ENCODE data around the gene C2CD5.
"Not testable (repeated sequence)": the region's sequence is repeated elsewhere in the genome, so short reads cannot be mapped to it uniquely, and the experiment has no call there.

C2CD5 gene

GRCh38 chr12:22535038-22535437 is 9.3 kb downstream of the C2CD5 start:
- no peak for DNase-seq

- DNase-seq: no peak
Measured at GRCh38 chr12:22533155-22533554, 11.2 kb downstream of the C2CD5 start.

- no peak for DNase-seq
Measured at GRCh38 chr12:22532317-22532716, 12.0 kb downstream of the C2CD5 start.

GRCh38 chr12:22531205-22531604 is 13.1 kb downstream of the C2CD5 start:
- no peak for DNase-seq

GRCh38 chr12:22529281-22530060 is 14.9 kb downstream of the C2CD5 start:
- peak; percentile 45 for DNase-seq

GRCh38 chr12:22527999-22528398 is 16.3 kb downstream of the C2CD5 start:
- DNase-seq: no peak

GRCh38 chr12:22526836-22527235 is 17.5 kb downstream of the C2CD5 start:
- no peak for DNase-seq

- DNase-seq: no peak
Measured at GRCh38 chr12:22525426-22525825, 18.9 kb downstream of the C2CD5 start.

GRCh38 chr12:22518998-22519397 is 25.3 kb downstream of the C2CD5 start:
- no peak for DNase-seq

- DNase-seq: no peak
Measured at GRCh38 chr12:22518060-22518719, 26.2 kb downstream of the C2CD5 start.

GRCh38 chr12:22514875-22515274 is 29.5 kb downstream of the C2CD5 start:
- no peak for DNase-seq

GRCh38 chr12:22505826-22506225 is 38.5 kb downstream of the C2CD5 start:
- no peak for DNase-seq

- no peak for DNase-seq
Measured at GRCh38 chr12:22500100-22500499, 44.2 kb downstream of the C2CD5 start.

GRCh38 chr12:22499445-22499844 is 44.9 kb downstream of the C2CD5 start:
- no peak for DNase-seq

- DNase-seq: no peak
Measured at GRCh38 chr12:22494319-22494718, 50.0 kb downstream of the C2CD5 start.

- DNase-seq: no peak
Measured at GRCh38 chr12:22491034-22491433, 53.3 kb downstream of the C2CD5 start.

- no peak for DNase-seq
Measured at GRCh38 chr12:22488478-22488877, 55.9 kb downstream of the C2CD5 start.

GRCh38 chr12:22487683-22488082 is 56.7 kb downstream of the C2CD5 start:
- not testable (repeated sequence) for DNase-seq

- DNase-seq: no peak
Measured at GRCh38 chr12:22481547-22482104, 62.7 kb downstream of the C2CD5 start.

GRCh38 chr12:22480814-22481213 is 63.5 kb downstream of the C2CD5 start:
- not testable (repeated sequence) for DNase-seq

- DNase-seq: no peak
Measured at GRCh38 chr12:22480016-22480415, 64.3 kb downstream of the C2CD5 start.

- DNase-seq: no peak
Measured at GRCh38 chr12:22477894-22478287, 66.5 kb downstream of the C2CD5 start.

GRCh38 chr12:22477166-22477893 is 67.0 kb downstream of the C2CD5 start:
- DNase-seq: peak; percentile 59

GRCh38 chr12:22476133-22476532 is 68.2 kb downstream of the C2CD5 start:
- no peak for DNase-seq

Measured in MV-4-11 (cell line).